ENCODE results near the gene ADAM12.

The ADAM12 gene

DNA sequence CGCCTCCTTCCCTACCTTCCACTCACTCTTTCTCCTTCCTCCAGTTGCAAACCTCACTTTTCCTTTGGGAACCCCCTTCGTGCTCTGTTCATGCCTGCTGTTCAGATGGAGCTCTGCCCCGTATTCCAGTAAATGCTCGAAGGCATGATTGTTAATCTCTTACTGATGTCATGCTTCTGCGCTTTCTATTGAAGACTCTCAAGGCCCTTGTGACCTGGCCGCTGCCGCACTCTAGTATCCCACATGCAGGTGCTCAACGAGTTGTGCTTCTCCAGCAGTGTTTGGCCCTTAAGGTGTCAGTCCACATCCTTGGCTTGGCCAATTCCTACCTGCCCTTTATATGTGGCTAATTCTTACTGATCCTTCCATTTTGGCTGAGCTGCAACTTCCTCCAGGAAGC is 158.6 kb downstream of the ADAM12 start:
- no peak for DNase-seq

GRCh38 chr10:126227762-126228134 is 160.5 kb downstream of the ADAM12 start:
- DNase-seq = no peak

DNA sequence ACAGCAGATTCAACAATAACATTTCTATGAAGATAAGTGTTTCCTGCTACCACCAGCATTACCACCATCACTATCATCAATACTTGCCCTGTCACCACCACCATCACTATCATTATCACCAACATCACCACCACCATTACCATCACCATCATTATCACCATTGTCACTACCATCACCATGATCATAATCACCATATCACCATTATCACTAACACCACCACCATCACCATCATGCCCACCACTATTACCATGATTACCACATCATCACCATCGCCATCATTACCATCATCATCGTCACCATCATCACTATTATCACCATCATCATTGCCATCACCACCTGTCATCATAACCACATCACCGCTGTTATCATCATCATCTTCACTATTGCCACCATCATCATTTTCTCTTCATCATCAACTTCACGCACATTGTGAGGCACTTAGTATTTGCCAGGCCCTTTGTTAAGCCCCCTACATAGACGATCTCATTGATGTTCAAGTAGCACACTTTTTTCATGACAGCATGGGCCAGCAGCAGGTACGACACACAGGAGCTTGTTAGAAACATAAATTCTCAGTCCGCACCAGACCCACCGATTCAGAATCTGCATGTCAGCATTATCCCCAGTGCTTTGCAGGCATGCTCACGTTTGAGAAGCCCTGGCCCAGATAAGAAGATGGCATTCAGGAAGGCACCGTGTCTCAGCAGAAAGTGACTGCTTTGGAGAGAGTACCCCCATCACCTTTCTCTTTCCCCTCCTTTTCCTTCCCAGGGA is 161.1 kb downstream of the ADAM12 start:
- DNase-seq = no peak

DNA sequence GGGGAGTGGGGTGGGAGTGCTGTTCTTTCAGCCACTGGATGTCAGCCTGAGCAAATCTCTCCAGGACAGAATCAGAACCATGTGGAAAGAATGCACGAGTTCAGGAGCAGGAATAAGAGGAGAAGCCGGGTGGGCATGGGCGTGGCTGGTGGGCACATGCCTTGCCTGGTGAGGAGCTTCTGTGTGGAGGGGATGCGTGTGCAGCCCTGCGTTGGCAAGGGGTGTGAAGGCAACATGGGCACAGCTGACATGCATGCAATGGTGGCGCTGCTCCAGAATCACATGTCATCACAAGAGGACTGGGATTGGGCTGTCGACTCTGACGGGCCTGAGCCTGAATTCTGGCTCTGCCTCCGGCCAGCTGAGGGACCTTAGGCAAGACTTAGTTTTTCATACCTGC is 162.1 kb downstream of the ADAM12 start:
- DNase-seq = no peak

GRCh38 chr10:126225672-126226008 is 162.6 kb downstream of the ADAM12 start:
- no peak for DNase-seq

DNA sequence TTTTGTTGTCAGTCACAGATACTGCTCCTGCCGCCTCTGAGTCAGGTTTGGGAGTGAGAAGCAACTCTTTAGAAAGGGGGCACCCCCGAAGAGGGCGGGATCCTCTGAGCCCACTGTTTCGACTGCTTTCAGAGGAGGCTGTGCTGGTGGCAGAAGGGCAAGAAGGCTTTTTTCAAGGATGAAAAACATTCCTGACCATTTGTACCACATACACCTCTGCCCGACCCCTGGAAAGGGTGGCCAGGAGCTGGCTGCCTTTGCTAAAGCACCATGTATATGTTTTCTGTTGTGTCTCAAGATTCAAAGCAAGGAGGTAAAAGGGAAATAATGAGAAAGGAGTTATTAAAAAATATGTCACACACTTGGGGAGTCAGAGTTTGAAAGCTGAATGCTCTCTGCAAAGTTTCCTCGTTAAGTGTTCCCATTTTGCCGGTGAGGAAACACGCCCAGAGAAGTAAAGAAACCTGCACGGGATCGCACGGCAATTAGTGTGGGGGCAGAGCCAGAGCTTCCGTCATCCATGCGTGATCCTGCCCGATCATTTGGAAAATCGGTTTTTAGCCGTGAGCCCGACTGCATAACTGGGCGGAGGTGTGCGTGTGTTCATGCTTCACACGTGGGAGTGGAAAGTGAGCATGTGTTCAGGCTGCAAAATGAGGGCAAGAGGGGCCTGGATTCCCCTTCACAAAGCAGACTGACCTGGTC is 163.2 kb downstream of the ADAM12 start:
- no peak for DNase-seq

GRCh38 chr10:126223512-126224067 is 164.7 kb downstream of the ADAM12 start:
- no peak for DNase-seq

DNA sequence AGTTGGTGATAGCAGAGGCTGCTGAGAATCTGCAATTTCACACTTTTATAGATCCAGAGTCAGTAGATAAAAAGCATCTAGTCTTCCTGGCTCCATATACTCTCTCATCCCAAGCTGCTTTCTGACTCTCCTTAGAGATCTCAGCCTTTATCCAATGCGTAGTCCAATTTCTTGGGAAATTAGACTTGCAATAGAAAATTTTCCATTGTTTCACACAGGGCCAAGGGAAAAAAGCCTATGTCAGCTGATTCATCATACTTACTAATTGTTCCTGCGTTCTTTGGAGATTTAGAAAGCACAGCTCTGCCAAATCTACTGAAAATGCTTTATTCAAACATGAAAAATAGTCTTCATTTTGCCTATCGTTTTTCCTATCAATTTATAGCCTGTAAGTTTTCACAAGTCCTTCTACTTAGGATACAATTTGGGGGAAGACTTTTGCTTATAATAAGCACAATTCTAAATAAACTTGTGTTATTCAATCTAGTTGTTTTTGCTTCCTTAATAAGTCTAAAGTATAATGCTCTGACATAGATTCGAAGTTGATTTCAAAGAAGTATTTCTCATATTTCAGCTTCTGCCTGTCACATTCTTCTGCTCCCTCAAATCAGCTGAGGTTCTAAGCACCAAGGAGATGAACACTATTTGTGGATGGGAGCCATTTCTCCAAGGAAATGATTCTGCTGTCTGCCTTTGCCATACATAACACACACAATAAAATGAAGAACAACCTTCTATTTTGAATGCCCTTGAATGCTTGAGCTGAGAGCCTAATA is 165.4 kb downstream of the ADAM12 start:
- DNase-seq = no peak

DNA sequence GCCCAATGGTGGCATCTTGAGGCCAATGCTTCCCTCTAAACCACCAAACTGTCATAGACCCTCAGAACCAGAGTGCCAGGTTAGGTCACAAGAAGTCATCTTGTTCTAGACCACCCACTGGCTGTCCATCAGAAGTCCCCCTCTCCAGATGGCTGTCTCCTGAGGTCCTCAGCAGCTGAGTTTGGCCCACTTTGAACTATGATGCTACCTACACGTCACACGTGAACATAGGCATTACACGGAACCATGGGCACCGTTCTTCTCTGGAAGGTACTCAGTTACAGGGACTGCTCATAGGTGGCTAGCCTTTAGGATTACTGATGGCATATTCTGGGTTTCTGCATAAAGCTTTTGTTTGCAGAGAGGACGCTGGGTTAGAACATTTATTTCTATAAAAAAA is 166.4 kb downstream of the ADAM12 start:
- DNase-seq = no peak

DNA sequence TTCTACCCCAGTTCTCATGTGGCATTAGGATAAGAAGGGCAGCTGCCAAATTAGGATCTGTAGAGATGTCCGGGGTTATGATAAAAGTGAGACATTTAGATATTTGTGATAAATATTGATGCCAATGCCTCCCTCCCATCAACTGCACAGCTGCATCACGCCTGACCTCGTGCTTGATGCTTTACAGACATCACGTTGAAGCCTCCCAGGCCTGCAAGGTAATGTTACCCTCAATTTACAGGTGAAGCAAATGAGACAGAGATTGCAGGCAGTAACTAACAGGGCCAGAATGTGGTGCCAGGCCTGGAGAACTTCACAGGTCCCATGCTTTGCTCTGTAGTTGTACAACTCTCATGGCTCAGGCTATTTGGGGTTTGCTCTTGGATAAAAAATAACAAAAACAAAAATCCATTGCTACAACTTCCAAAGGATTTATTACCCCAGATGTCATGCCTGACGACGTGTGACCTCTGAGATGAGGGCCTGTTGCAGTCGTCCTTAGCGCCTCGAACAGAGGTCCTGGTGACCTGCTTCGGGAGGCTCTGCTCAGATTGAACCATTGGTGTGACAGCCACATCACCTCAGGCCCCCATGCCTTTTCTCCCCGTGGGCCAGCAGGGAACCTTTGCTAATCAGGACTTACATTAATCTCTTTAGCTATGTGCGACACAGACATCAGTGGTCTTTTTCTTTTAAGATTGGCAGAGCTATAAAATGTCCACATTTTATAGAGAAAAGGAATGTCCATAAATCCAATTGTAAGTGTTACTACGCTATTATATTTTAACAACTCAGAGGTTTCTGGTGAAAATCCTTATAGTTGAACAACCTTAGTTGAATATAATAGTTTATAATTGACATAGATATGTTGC is 169.3 kb downstream of the ADAM12 start:
- DNase-seq = no peak

DNA sequence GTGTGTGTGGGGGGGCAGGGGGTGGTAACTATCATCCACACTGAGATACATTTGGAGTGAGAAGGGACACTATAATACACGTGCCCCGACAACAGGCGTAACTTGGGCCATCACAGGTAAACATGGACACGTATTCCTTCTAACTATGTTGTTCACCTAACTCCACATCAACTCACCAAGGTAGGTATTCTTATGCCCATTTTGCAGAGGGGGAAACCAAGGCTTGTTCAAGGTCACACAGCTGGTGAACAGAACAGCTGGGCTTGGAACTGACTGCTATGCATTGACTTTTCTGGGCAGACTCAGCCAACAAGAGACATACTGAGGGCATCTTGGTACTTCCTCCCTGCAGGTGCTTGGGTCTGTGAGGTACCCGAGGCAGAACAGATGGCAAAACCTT is 170.1 kb downstream of the ADAM12 start:
- no peak for DNase-seq

- no peak for DNase-seq
Observed at GRCh38 chr10:126216632-126216961, 171.7 kb downstream of the ADAM12 start.

DNA sequence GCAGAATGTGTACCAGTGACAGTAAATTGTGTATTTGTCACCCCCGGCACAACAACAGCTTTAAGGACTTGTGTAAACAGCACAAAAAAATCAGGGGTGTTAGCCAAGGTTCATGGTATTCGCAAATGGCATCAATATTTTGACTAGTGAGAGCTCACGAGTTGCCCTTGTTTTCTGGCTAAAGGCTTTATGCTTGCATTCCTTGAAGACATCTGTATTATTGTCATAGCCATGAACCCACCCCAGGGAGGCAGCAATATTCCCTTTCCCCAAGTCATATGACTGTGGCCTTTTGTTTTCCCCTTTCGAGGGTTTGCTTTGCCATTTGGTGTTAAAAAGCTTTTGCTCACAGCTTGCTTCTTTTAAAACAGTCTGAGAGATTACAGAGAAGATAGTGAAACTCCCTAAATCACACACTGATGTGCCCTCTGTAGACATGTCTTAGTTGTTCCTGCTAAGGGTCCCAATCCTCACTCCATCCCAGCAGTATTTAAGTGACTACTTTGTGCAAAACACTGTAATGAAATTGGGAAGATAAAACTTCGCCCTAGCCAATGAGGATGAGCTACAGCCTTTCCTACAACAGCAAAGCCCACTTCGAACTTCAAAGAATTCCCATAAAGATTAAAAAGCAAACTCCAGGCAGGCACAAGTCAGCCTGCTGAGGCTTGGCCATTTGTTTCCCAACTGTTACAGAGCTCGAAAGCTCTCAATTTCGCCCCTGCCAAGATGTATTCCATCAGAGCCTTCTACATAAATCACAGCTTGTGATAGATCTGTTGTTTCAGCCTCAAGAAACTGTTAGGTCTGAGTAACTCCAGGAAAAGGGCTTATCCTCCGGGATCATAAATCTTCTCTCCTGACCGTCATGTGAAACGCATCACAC is 172.3 kb downstream of the ADAM12 start:
- DNase-seq = no peak

DNA sequence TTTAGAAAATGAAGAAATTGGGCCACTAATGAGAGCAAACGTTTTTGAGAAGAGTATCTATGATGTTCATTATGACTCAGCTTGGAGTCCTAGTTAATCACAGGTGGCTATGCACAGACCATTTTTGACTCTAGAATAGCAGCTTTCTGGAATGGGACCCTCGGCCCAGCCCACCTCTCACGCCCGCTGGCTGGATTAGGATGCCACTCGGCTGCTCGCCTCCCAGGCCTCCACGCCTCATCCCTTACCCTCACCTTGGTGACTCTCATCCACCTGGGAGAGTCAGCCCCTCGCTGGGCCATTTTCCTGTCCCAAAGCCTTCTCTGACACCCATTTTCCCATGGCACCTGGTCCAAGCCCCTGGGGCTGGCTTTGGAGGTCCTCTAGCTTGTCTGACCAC is 173.6 kb downstream of the ADAM12 start:
- DNase-seq = no peak

DNA sequence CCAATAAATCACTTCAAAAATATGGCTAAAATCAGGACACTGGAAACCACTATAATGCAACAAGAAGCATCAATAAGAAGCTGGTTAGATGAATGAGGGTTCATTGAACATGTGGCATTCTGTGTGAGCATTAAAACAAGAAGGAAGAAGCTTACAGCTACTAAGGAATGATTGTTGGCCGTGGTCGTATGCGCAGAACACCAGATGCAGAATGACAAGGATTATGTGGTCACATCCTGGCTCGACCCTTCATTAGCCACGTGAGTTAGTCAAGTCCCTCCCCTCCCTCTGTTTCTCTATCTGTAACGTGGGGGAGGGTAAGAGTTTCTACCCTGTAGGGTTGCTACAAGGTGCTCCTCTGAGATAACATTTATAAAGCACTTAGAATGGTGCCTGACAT is 174.3 kb downstream of the ADAM12 start:
- DNase-seq = no peak

GRCh38 chr10:126212738-126213137 is 175.5 kb downstream of the ADAM12 start:
- DNase-seq = no peak

DNA sequence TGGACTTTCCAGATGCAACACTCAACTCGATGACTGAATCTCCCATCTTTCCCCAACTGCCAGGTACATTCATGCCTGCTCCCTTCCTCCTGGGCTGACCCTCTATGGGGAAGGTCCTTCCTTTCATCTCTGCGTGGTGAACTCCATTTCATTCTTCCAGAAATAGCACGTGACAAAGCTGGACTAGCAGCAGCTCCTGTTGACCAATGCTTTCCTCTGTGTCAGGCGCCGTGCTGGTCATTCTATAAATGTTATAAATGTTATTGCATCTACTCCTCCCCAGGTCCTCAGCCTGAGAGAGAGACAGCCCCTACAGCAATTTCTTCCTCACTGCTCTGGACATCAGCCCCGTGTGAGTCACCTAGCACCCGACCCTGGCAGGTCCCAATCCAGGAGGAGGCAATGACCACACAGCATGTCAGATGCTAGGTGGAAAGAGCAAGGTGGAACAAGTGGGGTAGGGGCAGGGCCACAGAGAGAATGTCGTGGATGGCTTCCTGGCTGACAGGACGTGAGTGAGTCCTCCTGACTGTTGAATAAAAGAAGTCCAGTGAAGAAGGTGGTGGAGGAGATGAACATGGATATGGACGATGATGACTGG is 178.1 kb downstream of the ADAM12 start:
- no peak for DNase-seq

- no peak for DNase-seq
Observed at GRCh38 chr10:126209451-126209850, 178.8 kb downstream of the ADAM12 start.

GRCh38 chr10:126208726-126209302 is 179.5 kb downstream of the ADAM12 start:
- DNase-seq = peak; percentile 18

- DNase-seq = no peak
Observed at GRCh38 chr10:126207851-126208250, 180.4 kb downstream of the ADAM12 start.

GRCh38 chr10:126207313-126207771 is 180.9 kb downstream of the ADAM12 start:
- no peak for DNase-seq
